ENCODE results near the gene PRLHR. TPM values are rescaled to one million over a fixed set of nuclear protein-coding genes. Genes with fewer than 3 reads are reported as not detected.

PRLHR gene
- total RNA-seq, 4 donors from 2014 or later = 0.78 to 3.0 (median 2.0) TPM

DNA sequence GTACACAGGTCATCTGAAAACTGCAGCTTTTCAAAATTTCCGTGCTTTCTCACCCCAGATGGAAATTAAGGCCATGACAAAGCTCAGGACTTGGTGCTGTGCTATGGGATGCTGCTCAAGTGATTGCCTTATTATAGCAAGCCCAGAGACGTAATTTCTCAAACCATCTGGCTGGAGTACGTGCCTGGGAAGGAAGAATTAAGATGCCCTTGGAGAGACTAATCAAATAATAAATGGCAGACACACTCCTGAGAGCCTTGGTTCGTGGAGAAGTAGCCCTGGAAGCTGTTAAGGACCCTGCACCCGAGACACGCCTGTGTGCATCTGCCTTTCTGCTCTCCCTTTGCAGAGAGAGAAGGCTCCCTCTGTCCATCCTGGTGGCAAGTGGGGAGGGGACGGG is 38.3 kb upstream of the PRLHR start:
- WGBS = 70% methylated on average over 7 of the region's 7 CpGs
- H3K36me3 ChIP-seq = no peaks in the 10 kb centered on the region
- peaks cover 0 to 5% (median 0%) of the 10 kb centered on the region in 4 donors for H3K9me3 ChIP-seq
- intact Hi-C loops (cut with DNase I) = no loop called here
- no peak overlapping the region for H3K4me3 ChIP-seq
- no peak for TF ChIP-seq CTCF (IDR thresholded peaks at IDR 0.05)
- no peak for TF ChIP-seq POLR2A (IDR thresholded peaks at IDR 0.05; ENCODE audit: low read depth)
- no peak for TF ChIP-seq POLR2AphosphoS5 (IDR thresholded peaks at IDR 0.05)
- no peak for TF ChIP-seq EP300 (IDR thresholded peaks at IDR 0.05)
- no peaks in the 10 kb centered on the region for H3K27me3 ChIP-seq
- peaks cover 5 to 15% (median 12%) of the 10 kb centered on the region in 4 donors for H3K4me1 ChIP-seq
- no peak for DNase-seq (ENCODE audit: extremely low spot score)
- H3K27ac ChIP-seq (replicated peaks in 1 of 4) = no peak overlapping the region

GRCh38 chr10:118629211-118629610 is 33.8 kb upstream of the PRLHR start:
- intact Hi-C loops (cut with DNase I) = loop anchor here (5.0 kb wide), 1 partner anchor 52 kb away; no protein-coding TSS in a partner anchor
- no peak for DNase-seq (ENCODE audit: extremely low spot score)
- Histone ChIP-seq H3K4me3 (no peak overlapping the region), H3K4me1 (peaks cover 9 to 26% (median 17%) of the 10 kb centered on the region in 4 donors), H3K9me3 (no peaks in the 10 kb centered on the region), H3K27ac (replicated peaks in 1 of 4) (peak overlapping the region; percentile 52 to 75 (median 66)), H3K27me3 (peaks cover 0 to 3% (median 0%) of the 10 kb centered on the region in 4 donors), H3K36me3 (no peaks in the 10 kb centered on the region)
- TF ChIP-seq POLR2AphosphoS5 (IDR thresholded peaks at IDR 0.05) = peak in 1 of 2 donors; percentile 59
- TF ChIP-seq CTCF (IDR thresholded peaks at IDR 0.05) = no peak
- no peak for TF ChIP-seq POLR2A (IDR thresholded peaks at IDR 0.05; ENCODE audit: low read depth)
- no peak for TF ChIP-seq EP300 (IDR thresholded peaks at IDR 0.05)
- WGBS = 28% methylated on average over 3 of the region's 3 CpGs

GRCh38 chr10:118628397-118628796 is 32.9 kb upstream of the PRLHR start:
- Histone ChIP-seq H3K9me3 (no peaks in the 10 kb centered on the region), H3K4me1 (peaks cover 9 to 26% (median 17%) of the 10 kb centered on the region in 4 donors), H3K4me3 (no peak overlapping the region), H3K36me3 (no peaks in the 10 kb centered on the region), H3K27me3 (peaks cover 0 to 3% (median 0%) of the 10 kb centered on the region in 4 donors), H3K27ac (replicated peaks in 1 of 4) (peak overlapping the region; percentile 44 to 75 (median 66))
- TF ChIP-seq POLR2AphosphoS5 (IDR thresholded peaks at IDR 0.05) (no peak), EP300 (IDR thresholded peaks at IDR 0.05) (no peak), POLR2A (IDR thresholded peaks at IDR 0.05; ENCODE audit: low read depth) (no peak), CTCF (IDR thresholded peaks at IDR 0.05) (no peak)
- intact Hi-C loops (cut with DNase I) = loop anchor here (5.0 kb wide), 1 partner anchor 51 kb away; no protein-coding TSS in a partner anchor
- no peak for DNase-seq (ENCODE audit: extremely low spot score)

DNA sequence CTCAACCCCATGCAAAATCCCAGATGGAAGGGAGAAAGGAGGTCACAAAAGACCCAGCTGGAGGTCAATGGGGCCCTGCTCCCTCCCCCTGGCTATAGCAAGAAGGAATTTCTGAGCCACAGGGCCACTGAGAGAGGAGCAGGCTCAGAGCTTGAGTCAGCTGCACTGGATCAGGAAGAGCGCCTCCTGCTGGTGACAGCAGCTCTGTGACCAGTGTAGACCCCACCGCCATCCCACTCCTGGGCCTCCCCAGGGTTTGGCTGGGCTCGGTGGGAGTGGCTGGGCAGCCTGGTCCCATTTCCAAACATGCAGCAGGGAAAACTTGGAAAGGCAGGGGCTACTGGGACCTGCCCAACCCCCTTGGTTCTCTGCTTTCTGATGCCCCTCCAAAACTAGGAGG is 31.5 kb upstream of the PRLHR start:
- no peaks in the 10 kb centered on the region for H3K9me3 ChIP-seq
- no peak overlapping the region for H3K27ac ChIP-seq (replicated peaks in 1 of 4)
- no peak for TF ChIP-seq CTCF (IDR thresholded peaks at IDR 0.05)
- TF ChIP-seq POLR2AphosphoS5 (IDR thresholded peaks at IDR 0.05) = no peak
- no peak for TF ChIP-seq POLR2A (IDR thresholded peaks at IDR 0.05; ENCODE audit: low read depth)
- no peak for TF ChIP-seq EP300 (IDR thresholded peaks at IDR 0.05)
- intact Hi-C loops (cut with DNase I) = loop anchor here (5.0 kb wide), 1 partner anchor 50 kb away; no protein-coding TSS in a partner anchor
- 58% methylated on average over 2 of the region's 3 CpGs for WGBS
- no peak overlapping the region for H3K4me3 ChIP-seq
- H3K27me3 ChIP-seq = peaks cover 0 to 3% (median 0%) of the 10 kb centered on the region in 4 donors
- no peaks in the 10 kb centered on the region for H3K36me3 ChIP-seq
- no peak for DNase-seq (ENCODE audit: extremely low spot score)
- H3K4me1 ChIP-seq = peaks cover 9 to 30% (median 19%) of the 10 kb centered on the region in 4 donors

- H3K27me3 ChIP-seq = peaks cover 0 to 3% (median 0%) of the 10 kb centered on the region in 4 donors
- intact Hi-C loops (cut with DNase I) = loop anchor here (5.0 kb wide), 1 partner anchor 48 kb away; no protein-coding TSS in a partner anchor
- H3K27ac ChIP-seq (replicated peaks in 1 of 4) = no peak overlapping the region
- TF ChIP-seq POLR2AphosphoS5 (IDR thresholded peaks at IDR 0.05) (no peak), EP300 (IDR thresholded peaks at IDR 0.05) (no peak), POLR2A (IDR thresholded peaks at IDR 0.05; ENCODE audit: low read depth) (no peak), CTCF (IDR thresholded peaks at IDR 0.05) (no peak)
- WGBS = 72% methylated on average over 3 of the region's 3 CpGs
- no peaks in the 10 kb centered on the region for H3K36me3 ChIP-seq
- H3K9me3 ChIP-seq = no peaks in the 10 kb centered on the region
- no peak for DNase-seq (ENCODE audit: extremely low spot score)
- H3K4me1 ChIP-seq = peaks cover 9 to 45% (median 30%) of the 10 kb centered on the region in 4 donors
- H3K4me3 ChIP-seq = no peak overlapping the region
Measured at GRCh38 chr10:118625504-118625903, 30.1 kb upstream of the PRLHR start.

All from esophagus muscularis mucosa (tissue), 4 donors.